Naive B cell (primary cell): Measurements from ENCODE around the gene TNFRSF25. TPM values are rescaled to one million over a fixed set of nuclear protein-coding genes. Genes with fewer than 3 reads are reported as not detected.
"Not testable (repeated sequence)": the region's sequence is repeated elsewhere in the genome, so short reads cannot be mapped to it uniquely, and the experiment has no call there.

Experiments used
- ATAC-seq, 2 donors: fragments of 150-1000 bp; cut with Tn5 transposase; 2 replicates each; pipeline ENCODE4 v1.10.0; 2021; ENCODE audit warnings: low read depth in 2 of 2, mild to moderate bottlenecking in 2 of 2, moderate library complexity in 2 of 2
- DNase-seq: peaks from one replicate; pipeline ENCODE4 v3.0.0; 2022
- H3K27ac Mint-ChIP-seq, 6 donors: one replicate each; pipeline ENCODE4 v1.8.0; 2020 to 2022; ENCODE audit warnings: mild to moderate bottlenecking in 6 of 6, mixed read lengths in 6 of 6, moderate library complexity in 5 of 6, inconsistent platforms in 2 of 6
- H3K27me3 Mint-ChIP-seq, 3 donors: one replicate each; pipeline ENCODE4 v1.8.0; 2021 to 2022; ENCODE audit warnings: mixed read lengths in 3 of 3, mild to moderate bottlenecking in 1 of 3
- H3K36me3 Mint-ChIP-seq, 2 donors: one replicate each; pipeline ENCODE4 v1.8.0; 2020 to 2022; ENCODE audit warnings: mixed read lengths in 2 of 2, inconsistent platforms in 1 of 2, mild to moderate bottlenecking in 1 of 2
- H3K4me1 Mint-ChIP-seq, 3 donors: one replicate each; pipeline ENCODE4 v1.8.0; 2020 to 2022; ENCODE audit warnings: mixed read lengths in 3 of 3, inconsistent platforms in 1 of 3, mild to moderate bottlenecking in 1 of 3, moderate library complexity in 1 of 3
- H3K4me3 Mint-ChIP-seq, 8 donors: one replicate each; pipeline ENCODE4 v1.8.0; 2020 to 2022; ENCODE audit warnings: mild to moderate bottlenecking in 8 of 8, mixed read lengths in 8 of 8, moderate library complexity in 8 of 8, inconsistent platforms in 2 of 8
- H3K9me3 Mint-ChIP-seq, 7 donors: one replicate each; pipeline ENCODE4 v1.8.0; 2020 to 2022; ENCODE audit warnings: mixed read lengths in 7 of 7, mild to moderate bottlenecking in 5 of 7, inconsistent platforms in 2 of 7, moderate library complexity in 1 of 7
- polyA plus RNA-seq, 6 donors: library from polyadenylated mRNA; unstranded; fragments of 300-500 nt; fragmentation: Illumina TruSeq; gene quantifications; one replicate each; pipeline ENCODE4 v1.2.3, GENCODE V29; 2021; ENCODE audit warnings: low read depth in 6 of 6

TNFRSF25 gene
- polyA plus RNA-seq, 6 donors from 2014 or later: 0.28 to 0.68 TPM; not detected in 4

GRCh38 chr1:6431645-6432579, 34.1 kb downstream of the TNFRSF25 start:
- not testable (repeated sequence) for DNase-seq

GRCh38 chr1:6429660-6430411, 36.1 kb downstream of the TNFRSF25 start:
- not testable (repeated sequence) for H3K4me3 Mint-ChIP-seq, H3K27ac Mint-ChIP-seq, H3K9me3 Mint-ChIP-seq, H3K36me3 Mint-ChIP-seq, ATAC-seq, H3K4me1 Mint-ChIP-seq, DNase-seq
- H3K27me3 Mint-ChIP-seq: peaks cover 9 to 75% (median 61%) of the 10 kb centered on the region in 3 donors

More at GRCh38 chr1:6431645-6432579, 34.1 kb downstream of the TNFRSF25 start:
- Mint-ChIP-seq H3K27me3 (peaks cover 9 to 65% (median 59%) of the 10 kb centered on the region in 3 donors), H3K27ac (peak overlapping the region in 1 of 6 donors; percentile 64)
- H3K36me3 Mint-ChIP-seq, ATAC-seq, H3K4me1 Mint-ChIP-seq, H3K4me3 Mint-ChIP-seq, H3K9me3 Mint-ChIP-seq: not testable (repeated sequence)

- H3K36me3 Mint-ChIP-seq, DNase-seq, H3K9me3 Mint-ChIP-seq, H3K27ac Mint-ChIP-seq, H3K4me3 Mint-ChIP-seq: not testable (repeated sequence)
- H3K4me1 Mint-ChIP-seq: peaks cover 6 to 11% (median 9%) of the 10 kb centered on the region in 3 donors
- peaks cover 12 to 72% (median 58%) of the 10 kb centered on the region in 3 donors for H3K27me3 Mint-ChIP-seq
- ATAC-seq: peak; percentile 22 to 23
Measured at GRCh38 chr1:6428453-6428852, 37.5 kb downstream of the TNFRSF25 start.

GRCh38 chr1:6427441-6428390, 38.3 kb downstream of the TNFRSF25 start:
- ATAC-seq (no peak), DNase-seq (no peak)
- Mint-ChIP-seq H3K36me3 (no peaks in the 10 kb centered on the region), H3K9me3 (no peaks in the 10 kb centered on the region), H3K27me3 (peaks cover 18 to 76% (median 62%) of the 10 kb centered on the region in 3 donors), H3K27ac (no peak overlapping the region), H3K4me1 (peaks cover 6 to 18% (median 10%) of the 10 kb centered on the region in 3 donors), H3K4me3 (no peak overlapping the region)

GRCh38 chr1:6426972-6427350, 39.0 kb downstream of the TNFRSF25 start:
- Mint-ChIP-seq H3K36me3 (no peaks in the 10 kb centered on the region), H3K27me3 (peaks cover 19 to 82% (median 69%) of the 10 kb centered on the region in 3 donors), H3K27ac (peak overlapping the region in 1 of 6 donors; percentile 67), H3K4me3 (peak overlapping the region in 1 of 8 donors; percentile 52), H3K4me1 (peaks cover 6 to 19% (median 11%) of the 10 kb centered on the region in 3 donors), H3K9me3 (no peaks in the 10 kb centered on the region)
- no peak for ATAC-seq
- DNase-seq: no peak

GRCh38 chr1:6426277-6426971, 39.5 kb downstream of the TNFRSF25 start:
- H3K4me1 Mint-ChIP-seq: peaks cover 6 to 19% (median 11%) of the 10 kb centered on the region in 3 donors
- peaks cover 25 to 84% (median 74%) of the 10 kb centered on the region in 3 donors for H3K27me3 Mint-ChIP-seq
- peak overlapping the region in 1 of 8 donors; percentile 37 for H3K4me3 Mint-ChIP-seq
- H3K9me3 Mint-ChIP-seq: peaks cover 0 to 4% (median 0%) of the 10 kb centered on the region in 7 donors
- DNase-seq (no peak), ATAC-seq (no peak)
- H3K36me3 Mint-ChIP-seq: no peaks in the 10 kb centered on the region
- peak overlapping the region in 1 of 6 donors; percentile 67 for H3K27ac Mint-ChIP-seq

GRCh38 chr1:6425658-6426057, 40.3 kb downstream of the TNFRSF25 start:
- Mint-ChIP-seq H3K4me1 (peaks cover 6 to 24% (median 13%) of the 10 kb centered on the region in 3 donors), H3K36me3 (no peaks in the 10 kb centered on the region), H3K4me3 (peak overlapping the region in 3 of 8 donors; percentile 27 to 69 (median 51)), H3K27me3 (peaks cover 29 to 88% (median 81%) of the 10 kb centered on the region in 3 donors), H3K9me3 (peaks cover 0 to 4% (median 0%) of the 10 kb centered on the region in 7 donors), H3K27ac (no peak overlapping the region)
- no peak for DNase-seq
- ATAC-seq: no peak

- peaks cover 10 to 30% (median 17%) of the 10 kb centered on the region in 3 donors for H3K4me1 Mint-ChIP-seq
- ATAC-seq (peak; percentile 28 to 47), DNase-seq (no peak)
- H3K36me3 Mint-ChIP-seq: no peaks in the 10 kb centered on the region
- H3K27me3 Mint-ChIP-seq: peaks cover 29 to 84% (median 80%) of the 10 kb centered on the region in 3 donors
- H3K9me3 Mint-ChIP-seq: peaks cover 0 to 4% (median 0%) of the 10 kb centered on the region in 7 donors
- H3K4me3 Mint-ChIP-seq: peak within 1 kb of the TSS; percentile 43 to 84 (median 71)
- H3K27ac Mint-ChIP-seq: peak within 1 kb of the TSS in 1 of 6 donors; percentile 27
Measured at GRCh38 chr1:6424619-6425593, 41.1 kb downstream of the TNFRSF25 start, which contains the start of gene ESPN. TSS of gene ESPN (plus strand) at chr1:6424776. CDS start at chr1:6424956, 180 bp downstream.

GRCh38 chr1:6424000-6424565, 41.9 kb downstream of the TNFRSF25 start:
- no peak for DNase-seq
- Mint-ChIP-seq H3K9me3 (peaks cover 0 to 4% (median 0%) of the 10 kb centered on the region in 7 donors), H3K4me1 (peaks cover 10 to 31% (median 17%) of the 10 kb centered on the region in 3 donors), H3K4me3 (peak overlapping the region; percentile 43 to 84 (median 71)), H3K27ac (peak overlapping the region in 1 of 6 donors; percentile 27), H3K27me3 (peaks cover 29 to 80% (median 74%) of the 10 kb centered on the region in 3 donors), H3K36me3 (no peaks in the 10 kb centered on the region)
- peak in 1 of 2 donors; percentile 13 for ATAC-seq

GRCh38 chr1:6423321-6423999, 42.5 kb downstream of the TNFRSF25 start:
- Mint-ChIP-seq H3K4me3 (peak overlapping the region; percentile 41 to 84 (median 71)), H3K27me3 (peaks cover 29 to 78% (median 68%) of the 10 kb centered on the region in 3 donors), H3K27ac (no peak overlapping the region), H3K36me3 (no peaks in the 10 kb centered on the region), H3K4me1 (peaks cover 10 to 31% (median 17%) of the 10 kb centered on the region in 3 donors), H3K9me3 (peaks cover 0 to 4% (median 0%) of the 10 kb centered on the region in 7 donors)
- DNase-seq: peak; percentile 51
- peak; percentile 71 to 73 for ATAC-seq
